AG04449 (cell line): Measurements from ENCODE around the gene PPP2R5B.

Experiments
- CTCF ChIA-PET: fragments of 350-600 bp; formaldehyde crosslinking; extraction: SDS; loops from one replicate; lab custom pipeline; 2021; ENCODE audit warnings: antibody characterized with exemption; lab: Yijun Ruan, JAX
- POLR2A ChIA-PET: fragments of 400-600, 350-600 bp; formaldehyde crosslinking; extraction: SDS; loops from one replicate; lab custom pipeline; 2020; ENCODE audit warnings: antibody characterized with exemption, inconsistent platforms; lab: Yijun Ruan, JAX
- DNase-seq: peaks from one replicate; pipeline ENCODE4 v3.0.0-alpha.2; 2010; ENCODE audit warnings: low read depth, low spot score
- H3K4me3 ChIP-seq: 2 replicates; pipeline ENCODE4 v1.5.1; 2011; ENCODE audit warnings: low read depth, mild to moderate bottlenecking, control low read depth, low read length
- CTCF ChIP-seq: IDR thresholded peaks from one replicate; pipeline ENCODE4 v1.5.1; 2011; ENCODE audit warnings: mild to moderate bottlenecking, moderate library complexity, low read length, control low read depth, inconsistent platforms; ENCODE audit not compliant: insufficient read depth; ENCODE audit errors: missing control alignments

Gene PPP2R5B

GRCh38 chr11:64923944-64924909 lies at the start of gene PPP2R5B:
Gene PPP2R5B (plus strand): TSS chr11:64924689. CDS start chr11:64925735, 1,046 bp downstream.
- ChIA-PET CTCF (interaction anchor here (0.6 to 2.4 kb wide), 10 partner anchors 9 to 194 kb away, joined by 3 to 7 read pairs (median 4); no protein-coding TSS in a partner anchor), POLR2A (interaction anchor here (0.5 to 1.5 kb wide), 7 partner anchors 9 to 518 kb away, joined by 3 to 8 read pairs (median 3); partner anchors contain the start of gene GPHA2)
- no peak for TF ChIP-seq CTCF
- H3K4me3 ChIP-seq: peak within 1 kb of the TSS; percentile 81
- DNase-seq: peak; percentile 72

GRCh38 chr11:64875369-64876228 lies 48.9 kb upstream of the PPP2R5B start:
- CTCF ChIA-PET: interaction anchor here (1.4 to 28.0 kb wide), 6 partner anchors 9 to 139 kb away, joined by 5 to 1375 read pairs (median 20); partner anchors contain the start of genes ARL2 and CDC42BPG
- POLR2A ChIA-PET: interaction anchor here (0.6 to 4.3 kb wide), 6 partner anchors 7 to 849 kb away, joined by 3 to 61 read pairs (median 6); partner anchors contain the start of gene CDC42BPG
- no peak for TF ChIP-seq CTCF
- no peak for DNase-seq
- peak overlapping the region; percentile 99 for H3K4me3 ChIP-seq

GRCh38 chr11:64876229-64876750 lies 48.2 kb upstream of the PPP2R5B start:
- no peak for DNase-seq
- TF ChIP-seq CTCF: no peak
- CTCF ChIA-PET: interaction anchor here (1.4 to 28.0 kb wide), 6 partner anchors 9 to 138 kb away, joined by 5 to 1375 read pairs (median 20); partner anchors contain the start of genes ARL2 and CDC42BPG
- peak overlapping the region; percentile 99 for H3K4me3 ChIP-seq
- POLR2A ChIA-PET: interaction anchor here (0.6 to 4.3 kb wide), 10 partner anchors 8 to 149 kb away, joined by 3 to 61 read pairs (median 10); partner anchors contain the start of gene CDC42BPG

- DNase-seq: peak; percentile 56
- ChIA-PET CTCF (interaction anchor here (1.4 to 28.0 kb wide), 5 partner anchors 12 to 138 kb away, joined by 5 to 1375 read pairs (median 32); partner anchors contain the start of genes ARL2 and CDC42BPG), POLR2A (interaction anchor here (0.7 to 4.3 kb wide), 14 partner anchors 8 to 245 kb away, joined by 3 to 61 read pairs (median 4); partner anchors contain the start of genes ARL2, ATG2A, CDC42BPG and FAU)
- no peak for TF ChIP-seq CTCF
- peak overlapping the region; percentile 99 for H3K4me3 ChIP-seq
Measured at GRCh38 chr11:64876835-64877341, 47.6 kb upstream of the PPP2R5B start.
